Measurements from ENCODE around the gene KAT7. TPM values are rescaled to one million over a fixed set of nuclear protein-coding genes. Genes with fewer than 3 reads are reported as not detected.

KAT7 gene
- total and polyA plus RNA-seq, 10 of the 15 experiments (the other 5 are each of a cell fraction or from before 2014, with no cell fraction given) = 6.6 to 45.8 (median 26.3) TPM

DNA sequence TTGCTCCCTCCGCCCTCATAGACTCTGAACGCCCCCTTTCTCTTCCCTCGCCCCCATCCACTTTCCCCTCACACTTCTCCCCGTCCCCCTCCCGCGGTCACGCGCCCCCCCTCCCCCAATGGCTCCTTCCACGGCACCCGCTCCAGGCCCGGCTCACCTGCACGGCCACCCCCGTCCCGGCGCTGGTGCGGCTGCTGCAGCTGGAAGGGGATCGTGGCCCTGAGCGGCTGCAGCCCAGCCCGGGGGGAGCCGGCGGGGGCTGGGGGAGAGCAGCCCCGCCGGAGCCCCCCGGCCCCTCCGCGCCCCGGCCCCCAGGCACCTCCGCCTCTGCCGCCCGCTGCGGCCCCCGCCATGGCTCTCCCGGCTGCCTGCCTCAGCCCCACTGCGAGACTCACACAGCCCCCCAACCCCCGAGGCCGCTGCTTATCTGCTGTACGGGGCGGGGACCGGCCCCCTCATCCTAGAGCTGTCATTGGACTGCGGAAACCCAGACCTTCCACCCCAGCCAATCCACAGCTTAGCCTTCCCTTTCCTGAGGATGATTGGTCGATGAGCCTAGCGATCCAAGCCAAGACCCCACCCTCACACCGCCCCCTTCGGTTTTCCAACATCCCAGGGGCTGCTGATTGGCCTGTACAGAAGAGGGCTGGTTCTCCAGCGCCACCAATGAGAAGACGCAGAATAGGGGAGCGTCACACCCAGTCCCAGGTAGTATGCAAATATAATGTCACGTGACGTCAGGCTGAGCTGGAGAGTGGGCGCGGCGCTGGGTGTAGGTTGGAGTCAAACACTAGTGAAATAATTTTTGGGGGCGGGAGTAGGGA lies 24.5 kb upstream of the KAT7 start, which contains the start of gene FAM117A (continued):
- TF ChIP-seq, protein P1, sequence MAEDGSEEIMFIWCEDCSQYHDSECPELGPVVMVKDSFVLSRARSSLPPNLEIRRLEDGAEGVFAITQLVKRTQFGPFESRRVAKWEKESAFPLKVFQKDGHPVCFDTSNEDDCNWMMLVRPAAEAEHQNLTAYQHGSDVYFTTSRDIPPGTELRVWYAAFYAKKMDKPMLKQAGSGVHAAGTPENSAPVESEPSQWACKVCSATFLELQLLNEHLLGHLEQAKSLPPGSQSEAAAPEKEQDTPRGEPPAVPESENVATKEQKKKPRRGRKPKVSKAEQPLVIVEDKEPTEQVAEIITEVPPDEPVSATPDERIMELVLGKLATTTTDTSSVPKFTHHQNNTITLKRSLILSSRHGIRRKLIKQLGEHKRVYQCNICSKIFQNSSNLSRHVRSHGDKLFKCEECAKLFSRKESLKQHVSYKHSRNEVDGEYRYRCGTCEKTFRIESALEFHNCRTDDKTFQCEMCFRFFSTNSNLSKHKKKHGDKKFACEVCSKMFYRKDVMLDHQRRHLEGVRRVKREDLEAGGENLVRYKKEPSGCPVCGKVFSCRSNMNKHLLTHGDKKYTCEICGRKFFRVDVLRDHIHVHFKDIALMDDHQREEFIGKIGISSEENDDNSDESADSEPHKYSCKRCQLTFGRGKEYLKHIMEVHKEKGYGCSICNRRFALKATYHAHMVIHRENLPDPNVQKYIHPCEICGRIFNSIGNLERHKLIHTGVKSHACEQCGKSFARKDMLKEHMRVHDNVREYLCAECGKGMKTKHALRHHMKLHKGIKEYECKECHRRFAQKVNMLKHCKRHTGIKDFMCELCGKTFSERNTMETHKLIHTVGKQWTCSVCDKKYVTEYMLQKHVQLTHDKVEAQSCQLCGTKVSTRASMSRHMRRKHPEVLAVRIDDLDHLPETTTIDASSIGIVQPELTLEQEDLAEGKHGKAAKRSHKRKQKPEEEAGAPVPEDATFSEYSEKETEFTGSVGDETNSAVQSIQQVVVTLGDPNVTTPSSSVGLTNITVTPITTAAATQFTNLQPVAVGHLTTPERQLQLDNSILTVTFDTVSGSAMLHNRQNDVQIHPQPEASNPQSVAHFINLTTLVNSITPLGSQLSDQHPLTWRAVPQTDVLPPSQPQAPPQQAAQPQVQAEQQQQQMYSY (CRISPR knock-in tag; IDR thresholded peaks at IDR 0.05) = peak; percentile 94
- TF ChIP-seq SP1 (IDR thresholded peaks at IDR 0.05; ENCODE audit: low read depth, low read length) = peak; percentile 97
- no peak for TF ChIP-seq PAX5 (IDR thresholded peaks at IDR 0.05; ENCODE audit: borderline replicate concordance, low read depth, low read length)
- peak; percentile 89 for TF ChIP-seq CREB1 (IDR thresholded peaks at IDR 0.05; ENCODE audit: low read depth)
- TF ChIP-seq EGR1 (IDR thresholded peaks at IDR 0.05; ENCODE audit: borderline replicate concordance in 1 of 2, low read depth in 2 of 2, low read length in 2 of 2) = peak in 1 of 2 experiments; percentile 54; a peak in 1 of 3 replicates
- TF ChIP-seq MTA3 (IDR thresholded peaks at IDR 0.05; ENCODE audit: borderline replicate concordance, low read length) = no peak
- TF ChIP-seq CREM (IDR thresholded peaks at IDR 0.05; ENCODE audit: low read depth) = peak; percentile 70; the same call in 1 of the 2 replicates

Measured in GM12878 (cell line).